ENCODE measurements around the gene GABBR2. TPM values are rescaled to one million over a fixed set of nuclear protein-coding genes. Genes with fewer than 3 reads are reported as not detected.
A peak's percentile ranks its signal among the peaks of the same experiment; 100 is the strongest.

Gene GABBR2
- total and polyA plus RNA-seq, 8 donors = 0.41 to 2.3 (median 0.79) TPM

- intact Hi-C loops (cut with DNase I) = no loop called here
- no peak overlapping the region for H3K4me3 ChIP-seq
- peak; percentile 98 for ATAC-seq
- peak overlapping the region; percentile 28 to 44 for H3K27ac ChIP-seq
- DNase-seq = peak in 2 of 4 donors; percentile 15 to 62
- no peaks in the 10 kb centered on the region for H3K36me3 ChIP-seq
- no peaks in the 10 kb centered on the region for H3K9me3 ChIP-seq
- peaks cover 0 to 4% of the 10 kb centered on the region in 2 donors for H3K27me3 ChIP-seq
- H3K4me1 ChIP-seq = no peaks in the 10 kb centered on the region
- no peak for TF ChIP-seq CTCF (IDR thresholded peaks at IDR 0.05)
Observed at GRCh38 chr9:98488571-98489312, 220.0 kb downstream of the GABBR2 start.

- intact Hi-C loops (cut with DNase I) = no loop called here
- H3K27ac ChIP-seq = no peak overlapping the region
- TF ChIP-seq CTCF (IDR thresholded peaks at IDR 0.05) = no peak
- DNase-seq (no peak), ATAC-seq (no peak)
- peaks cover 0 to 10% of the 10 kb centered on the region in 2 donors for H3K27me3 ChIP-seq
- H3K4me3 ChIP-seq = no peak overlapping the region
- no peaks in the 10 kb centered on the region for H3K9me3 ChIP-seq
- H3K4me1 ChIP-seq = no peaks in the 10 kb centered on the region
- H3K36me3 ChIP-seq = no peaks in the 10 kb centered on the region
Observed at GRCh38 chr9:98485706-98486105, 223.0 kb downstream of the GABBR2 start.

- DNase-seq (no peak), ATAC-seq (no peak)
- Histone ChIP-seq H3K27me3 (peaks cover 0 to 10% of the 10 kb centered on the region in 2 donors), H3K9me3 (no peaks in the 10 kb centered on the region), H3K36me3 (no peaks in the 10 kb centered on the region), H3K27ac (no peak overlapping the region), H3K4me1 (no peaks in the 10 kb centered on the region), H3K4me3 (no peak overlapping the region)
- intact Hi-C loops (cut with DNase I) = no loop called here
- TF ChIP-seq CTCF (IDR thresholded peaks at IDR 0.05) = no peak
Observed at GRCh38 chr9:98484162-98484561, 224.6 kb downstream of the GABBR2 start.

- Histone ChIP-seq H3K4me3 (no peak overlapping the region), H3K27me3 (peaks cover 0 to 10% of the 10 kb centered on the region in 2 donors), H3K27ac (no peak overlapping the region), H3K36me3 (no peaks in the 10 kb centered on the region), H3K9me3 (no peaks in the 10 kb centered on the region), H3K4me1 (no peaks in the 10 kb centered on the region)
- DNase-seq (no peak), ATAC-seq (no peak)
- no peak for TF ChIP-seq CTCF (IDR thresholded peaks at IDR 0.05)
- intact Hi-C loops (cut with DNase I) = no loop called here
Observed at GRCh38 chr9:98482226-98482625, 226.5 kb downstream of the GABBR2 start.

- ATAC-seq (no peak), DNase-seq (no peak)
- Histone ChIP-seq H3K27me3 (peaks cover 0 to 10% of the 10 kb centered on the region in 2 donors), H3K4me1 (no peaks in the 10 kb centered on the region), H3K4me3 (no peak overlapping the region), H3K27ac (no peak overlapping the region), H3K9me3 (no peaks in the 10 kb centered on the region), H3K36me3 (no peaks in the 10 kb centered on the region)
- intact Hi-C loops (cut with DNase I) = no loop called here
- no peak for TF ChIP-seq CTCF (IDR thresholded peaks at IDR 0.05)
Observed at GRCh38 chr9:98481676-98482075, 227.1 kb downstream of the GABBR2 start.

Measured in left lung (tissue), 10 donors.